Tibial artery (tissue), 4 donors: ENCODE measurements around the gene DPEP2NB.
"Not testable (repeated sequence)": the region's sequence is repeated elsewhere in the genome, so short reads cannot be mapped to it uniquely, and the experiment has no call there.

Experiments used
- DNase-seq, 2 donors: peaks; one replicate each; pipeline ENCODE4 v3.0.0-alpha.2; 2019
- H3K27ac ChIP-seq, 2 donors: fragments of 200-600 bp; sonication (generic) in 1 of 2; 1 replicate in 1 of 2; 2 replicates in 1 of 2; pipeline ENCODE4 v1.5.1; 2018 to 2019; ENCODE audit warnings: mild to moderate bottlenecking in 1 of 2
- H3K27me3 ChIP-seq, 2 donors: fragments of 200-600 bp; sonication (generic) in 1 of 2; one replicate each; pipeline versions ENCODE4 v1.5.1 to v1.6.0; 2016 to 2019
- H3K36me3 ChIP-seq, 3 donors: fragments of 200-600 bp; sonication (generic) in 2 of 3; one replicate each; pipeline ENCODE4 v1.5.1; 2016 to 2019; ENCODE audit warnings: mild to moderate bottlenecking in 2 of 3
- H3K4me1 ChIP-seq, 4 donors: fragments of 200-600 bp; sonication (generic) in 2 of 4; 1 replicate in 3 of 4; 2 replicates in 1 of 4; pipeline ENCODE4 v1.5.1; 2016 to 2019
- H3K4me3 ChIP-seq, 2 donors: fragments of 200-600 bp; sonication (generic) in 1 of 2; 1 replicate in 1 of 2; 2 replicates in 1 of 2; pipeline ENCODE4 v1.5.1; 2018 to 2019; ENCODE audit warnings: mild to moderate bottlenecking in 2 of 2
- H3K9me3 ChIP-seq, 3 donors: fragments of 200-600 bp; sonication (generic) in 1 of 3; one replicate each; pipeline ENCODE4 v1.5.1; 2016 to 2019
- CTCF ChIP-seq, 2 experiments: fragments of 200-600 bp in 1 of 2; fragments of 450-650 bp in 1 of 2; IDR thresholded peaks; one replicate each; pipeline ENCODE4 v1.5.1; 2017 to 2019; ENCODE audit warnings: antibody characterized with exemption in 2 of 2, mild to moderate bottlenecking in 1 of 2, moderate library complexity in 1 of 2
- intact Hi-C: fragments of 100-400 bp; cut with DNase I; formaldehyde crosslinking; loops from one replicate; pipeline ENCODE4 v1.15.0; 2023; ENCODE audit warnings: low total_unique reads

The DPEP2NB gene

GRCh38 chr16:68000450-68000849 lies 15.3 kb downstream of the DPEP2NB start:
- H3K4me3 ChIP-seq: no peak overlapping the region
- H3K9me3 ChIP-seq: no peaks in the 10 kb centered on the region
- intact Hi-C loops: no loop called here
- H3K27ac ChIP-seq: no peak overlapping the region
- no peaks in the 10 kb centered on the region for H3K4me1 ChIP-seq
- DNase-seq: no peak
- H3K36me3 ChIP-seq: no peaks in the 10 kb centered on the region
- H3K27me3 ChIP-seq: no peaks in the 10 kb centered on the region
- no peak for TF ChIP-seq CTCF (IDR thresholded peaks at IDR 0.05)

- no peaks in the 10 kb centered on the region for H3K27me3 ChIP-seq
- H3K4me3 ChIP-seq: no peak overlapping the region
- H3K27ac ChIP-seq: no peak overlapping the region
- DNase-seq: no peak
- H3K36me3 ChIP-seq: no peaks in the 10 kb centered on the region
- no peak for TF ChIP-seq CTCF (IDR thresholded peaks at IDR 0.05)
- H3K9me3 ChIP-seq: no peaks in the 10 kb centered on the region
- H3K4me1 ChIP-seq: no peaks in the 10 kb centered on the region
- intact Hi-C loops: no loop called here
Observed at GRCh38 chr16:67999985-68000384, 15.7 kb downstream of the DPEP2NB start.

GRCh38 chr16:67998779-67999688 lies 16.7 kb downstream of the DPEP2NB start, which contains the start of gene DPEP2:
DPEP2 (minus strand) TSS chr16:67999484; CDS start chr16:67993212, 6,272 bp downstream.
- intact Hi-C loops: not testable (repeated sequence)

GRCh38 chr16:67998231-67998778 lies 17.4 kb downstream of the DPEP2NB start:
- H3K4me1 ChIP-seq, H3K36me3 ChIP-seq, H3K9me3 ChIP-seq, DNase-seq, H3K27me3 ChIP-seq, intact Hi-C loops, H3K27ac ChIP-seq, H3K4me3 ChIP-seq: not testable (repeated sequence)

More at GRCh38 chr16:67998779-67999688, 16.7 kb downstream of the DPEP2NB start, which contains the start of gene DPEP2:
- DNase-seq: peak in 1 of 2 donors; percentile 46
- H3K9me3 ChIP-seq, H3K27ac ChIP-seq, H3K4me3 ChIP-seq, H3K36me3 ChIP-seq, H3K27me3 ChIP-seq, H3K4me1 ChIP-seq: not testable (repeated sequence)

- Histone ChIP-seq H3K4me3 (no peak overlapping the region), H3K27me3 (no peaks in the 10 kb centered on the region), H3K9me3 (no peaks in the 10 kb centered on the region), H3K36me3 (no peaks in the 10 kb centered on the region), H3K4me1 (peaks cover 0 to 12% (median 9%) of the 10 kb centered on the region in 4 donors), H3K27ac (no peak overlapping the region)
- intact Hi-C loops: no loop called here
- no peak for DNase-seq
- TF ChIP-seq CTCF (IDR thresholded peaks at IDR 0.05): no peak
Observed at GRCh38 chr16:67996666-67997065, 19.0 kb downstream of the DPEP2NB start.

GRCh38 chr16:67995423-67995822 lies 20.3 kb downstream of the DPEP2NB start:
- Histone ChIP-seq H3K4me1 (peaks cover 0 to 12% (median 9%) of the 10 kb centered on the region in 4 donors), H3K4me3 (no peak overlapping the region), H3K9me3 (no peaks in the 10 kb centered on the region), H3K36me3 (no peaks in the 10 kb centered on the region), H3K27ac (no peak overlapping the region), H3K27me3 (no peaks in the 10 kb centered on the region)
- DNase-seq: no peak
- intact Hi-C loops: no loop called here
- TF ChIP-seq CTCF (IDR thresholded peaks at IDR 0.05): no peak

- peak overlapping the region in 1 of 2 donors; percentile 50 for H3K4me3 ChIP-seq
Observed at GRCh38 chr16:67994040-67994408, 21.7 kb downstream of the DPEP2NB start.

More at GRCh38 chr16:67994040-67994408, 21.7 kb downstream of the DPEP2NB start:
- Histone ChIP-seq H3K4me1 (peaks cover 0 to 12% (median 9%) of the 10 kb centered on the region in 4 donors), H3K27ac (peak overlapping the region; percentile 24 to 31)
- DNase-seq, H3K27me3 ChIP-seq, H3K9me3 ChIP-seq, H3K36me3 ChIP-seq: not testable (repeated sequence)
- intact Hi-C loops: loop anchor here (5.0 kb wide), 2 partner anchors 48 to 233 kb away; no protein-coding TSS in a partner anchor
